ENCODE results near the gene ATCAY. TPM values are rescaled to one million over a fixed set of nuclear protein-coding genes. Genes with fewer than 3 reads are reported as not detected.
"Not testable (repeated sequence)": the region's sequence is repeated elsewhere in the genome, so short reads cannot be mapped to it uniquely, and the experiment has no call there.

ATCAY gene
- polyA plus RNA-seq, 3 donors = not detected

DNA sequence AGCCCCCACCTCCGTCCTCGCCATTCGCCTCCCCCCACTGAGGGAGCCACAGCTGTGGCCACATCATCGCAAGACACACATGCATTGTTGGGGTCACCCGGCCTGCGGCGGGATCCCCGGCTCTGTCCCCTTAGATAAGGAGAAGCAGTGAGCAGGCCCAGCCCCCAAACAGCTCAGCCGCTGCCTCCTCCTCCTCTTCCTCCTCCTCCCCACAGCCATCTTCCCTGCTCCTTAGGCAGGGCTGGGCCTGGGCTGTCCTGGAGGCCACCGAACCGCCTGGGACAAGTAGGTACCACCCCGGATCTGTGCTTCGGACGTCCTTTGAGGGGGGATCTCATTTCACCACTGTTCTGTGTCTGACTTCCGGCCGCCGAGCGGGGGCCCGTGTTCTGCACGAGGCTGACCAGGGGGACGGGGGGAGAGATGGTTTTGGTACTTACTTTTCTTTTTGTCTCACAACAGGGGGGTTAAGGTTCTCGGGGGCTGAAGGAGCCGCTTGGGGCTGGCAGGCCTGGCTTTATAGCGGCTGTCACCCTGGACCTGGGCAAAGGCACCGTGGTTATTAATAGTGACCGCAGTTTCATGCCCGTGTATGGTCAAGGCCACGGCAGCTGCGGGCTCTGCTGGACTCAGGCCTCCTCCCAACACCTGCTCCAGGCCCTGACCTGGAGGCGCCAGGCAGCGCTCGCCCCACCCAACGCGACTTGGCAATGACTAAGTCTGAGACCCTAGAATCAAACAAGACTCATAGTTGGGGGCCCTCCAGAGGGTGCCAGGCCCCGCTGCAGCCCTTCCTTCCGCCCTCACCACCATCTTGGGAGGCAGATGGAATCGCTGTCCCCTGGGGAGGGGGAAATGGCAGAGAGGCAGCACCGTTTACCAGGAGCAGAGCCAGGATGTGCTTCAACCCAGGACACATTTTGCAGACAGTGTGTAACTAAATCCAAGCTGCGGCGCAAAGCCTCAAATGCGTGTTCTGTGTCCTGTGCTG, 70.7 kb downstream of the ATCAY start:
- Mint-ChIP-seq H3K9me3 (peaks cover 0 to 2% (median 0%) of the 10 kb centered on the region in 7 donors), H3K4me3 (peak overlapping the region; percentile 88 to 93), H3K27me3 (ENCODE audit: low read depth in 3 of 3) (peaks cover 4 to 13% (median 9%) of the 10 kb centered on the region in 3 donors), H3K27ac (peak overlapping the region in 4 of 7 donors; percentile 32 to 47 (median 42)), H3K36me3 (peaks cover 2 to 6% of the 10 kb centered on the region in 2 donors), H3K4me1 (peaks cover 21% of the 10 kb centered on the region)
- TF ChIP-seq, protein P1, sequence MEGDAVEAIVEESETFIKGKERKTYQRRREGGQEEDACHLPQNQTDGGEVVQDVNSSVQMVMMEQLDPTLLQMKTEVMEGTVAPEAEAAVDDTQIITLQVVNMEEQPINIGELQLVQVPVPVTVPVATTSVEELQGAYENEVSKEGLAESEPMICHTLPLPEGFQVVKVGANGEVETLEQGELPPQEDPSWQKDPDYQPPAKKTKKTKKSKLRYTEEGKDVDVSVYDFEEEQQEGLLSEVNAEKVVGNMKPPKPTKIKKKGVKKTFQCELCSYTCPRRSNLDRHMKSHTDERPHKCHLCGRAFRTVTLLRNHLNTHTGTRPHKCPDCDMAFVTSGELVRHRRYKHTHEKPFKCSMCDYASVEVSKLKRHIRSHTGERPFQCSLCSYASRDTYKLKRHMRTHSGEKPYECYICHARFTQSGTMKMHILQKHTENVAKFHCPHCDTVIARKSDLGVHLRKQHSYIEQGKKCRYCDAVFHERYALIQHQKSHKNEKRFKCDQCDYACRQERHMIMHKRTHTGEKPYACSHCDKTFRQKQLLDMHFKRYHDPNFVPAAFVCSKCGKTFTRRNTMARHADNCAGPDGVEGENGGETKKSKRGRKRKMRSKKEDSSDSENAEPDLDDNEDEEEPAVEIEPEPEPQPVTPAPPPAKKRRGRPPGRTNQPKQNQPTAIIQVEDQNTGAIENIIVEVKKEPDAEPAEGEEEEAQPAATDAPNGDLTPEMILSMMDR (IDR thresholded peaks at IDR 0.05) = no peak
- Histone ChIP-seq H3K79me2 (ENCODE audit: insufficient read depth, low read length) (no peaks in the 10 kb centered on the region), H4K20me1 (ENCODE audit: insufficient read depth, low read length) (peaks cover 4% of the 10 kb centered on the region), H3K27ac (ENCODE audit: low read depth in 1 of 2, low read length in 2 of 2) (no peak overlapping the region), H2AFZ (ENCODE audit: insufficient read depth, low read depth, low read length, poor library complexity, severe bottlenecking) (peak overlapping the region; percentile 89), H3K36me3 (replicated peaks in 1 of 2; ENCODE audit: control insufficient read depth in 1 of 2, insufficient read depth in 2 of 2, low read length in 2 of 2) (peaks cover 2 to 6% of the 10 kb centered on the region in 2 donors), H3K27me3 (ENCODE audit: control insufficient read depth in 2 of 2, insufficient read depth in 2 of 2, low read length in 2 of 2) (no peaks in the 10 kb centered on the region), H3K4me3 (replicated peaks in 1 of 3; ENCODE audit: low read depth in 2 of 3, low read length in 3 of 3) (peak overlapping the region; percentile 32 to 77 (median 53)), H3K9me3 (replicated peaks in 1 of 2; ENCODE audit: control insufficient read depth in 1 of 2, insufficient read depth in 1 of 2, low read length in 2 of 2) (no peaks in the 10 kb centered on the region), H3K9ac (ENCODE audit: insufficient read depth, low read length, poor library complexity, severe bottlenecking) (peak overlapping the region; percentile 61), H3K4me2 (replicated peaks; ENCODE audit: extremely low read depth, low read length, poor library complexity, severe bottlenecking) (peak overlapping the region; percentile 77), H3K4me1 (ENCODE audit: control insufficient read depth in 1 of 2, insufficient read depth in 2 of 2, low read length in 2 of 2) (peaks cover 0 to 16% of the 10 kb centered on the region in 2 donors)
- DNase-seq = peak in 1 of 3 donors; percentile 16
- WGBS (ENCODE audit: insufficient coverage) = 23% methylated on average over 22 of the region's 41 CpGs
- intact Hi-C loops (cut with micrococcal nuclease) = no loop called here

DNA sequence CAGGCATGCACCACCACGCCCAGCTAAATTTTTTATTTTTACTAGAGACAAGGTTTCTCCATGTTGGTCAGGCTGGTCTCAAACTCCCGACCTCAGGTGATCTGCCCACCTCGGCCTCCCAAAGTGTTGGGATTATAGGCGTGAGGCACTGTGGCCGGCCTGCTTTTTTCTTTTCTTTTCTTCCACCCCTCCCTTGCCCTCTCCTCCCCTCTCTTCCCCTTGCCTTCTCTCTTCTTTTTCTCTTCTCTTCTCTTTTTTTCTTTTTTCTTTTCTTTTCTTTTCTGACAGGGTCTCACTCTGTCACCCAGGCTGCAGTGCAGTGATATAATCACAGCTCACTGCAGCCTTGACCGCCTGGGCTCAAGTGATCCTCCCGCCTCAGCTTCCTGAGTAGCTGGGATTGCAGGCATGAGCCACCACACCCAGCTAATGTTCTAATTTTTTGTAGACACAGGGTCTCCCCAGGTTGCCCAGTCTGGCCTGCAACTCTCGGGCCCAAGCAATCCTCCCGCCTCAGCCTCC, 72.3 kb downstream of the ATCAY start:
- H3K27ac ChIP-seq (ENCODE audit: low read depth in 1 of 2, low read length in 2 of 2); H3K79me2 ChIP-seq (ENCODE audit: insufficient read depth, low read length): not testable (repeated sequence)
- H3K27me3 Mint-ChIP-seq (ENCODE audit: low read depth in 3 of 3) = peaks cover 4 to 13% (median 10%) of the 10 kb centered on the region in 3 donors

More for the DNA sequence above, 72.3 kb downstream of the ATCAY start:
- H3K27me3 ChIP-seq (ENCODE audit: control insufficient read depth in 2 of 2, insufficient read depth in 2 of 2, low read length in 2 of 2); H3K9ac ChIP-seq (ENCODE audit: insufficient read depth, low read length, poor library complexity, severe bottlenecking); DNase-seq; H3K4me3 ChIP-seq (replicated peaks in 1 of 3; ENCODE audit: low read depth in 2 of 3, low read length in 3 of 3); H3K4me3 Mint-ChIP-seq; intact Hi-C loops (cut with micrococcal nuclease); H3K9me3 ChIP-seq (replicated peaks in 1 of 2; ENCODE audit: control insufficient read depth in 1 of 2, insufficient read depth in 1 of 2, low read length in 2 of 2); H2AFZ ChIP-seq (ENCODE audit: insufficient read depth, low read depth, low read length, poor library complexity, severe bottlenecking); H3K9me3 Mint-ChIP-seq; H3K4me2 ChIP-seq (replicated peaks; ENCODE audit: extremely low read depth, low read length, poor library complexity, severe bottlenecking); H4K20me1 ChIP-seq (ENCODE audit: insufficient read depth, low read length): not testable (repeated sequence)
- H3K4me1 Mint-ChIP-seq = peaks cover 21% of the 10 kb centered on the region
- peaks cover 0 to 16% of the 10 kb centered on the region in 2 donors for H3K4me1 ChIP-seq (ENCODE audit: control insufficient read depth in 1 of 2, insufficient read depth in 2 of 2, low read length in 2 of 2)
- H3K27ac Mint-ChIP-seq = peak overlapping the region in 2 of 7 donors; percentile 42 to 52
- 70% methylated on average over 6 of the region's 9 CpGs for WGBS (ENCODE audit: insufficient coverage)
- H3K36me3 Mint-ChIP-seq = peaks cover 5 to 17% of the 10 kb centered on the region in 2 donors
- H3K36me3 ChIP-seq (replicated peaks in 1 of 2; ENCODE audit: control insufficient read depth in 1 of 2, insufficient read depth in 2 of 2, low read length in 2 of 2) = peaks cover 4 to 17% of the 10 kb centered on the region in 2 donors
